OCI-LY1 (cell line): Measurements from ENCODE around the gene DYRK1B.

ENCODE experiments used
- CTCF ChIP-seq: fragments of 200-600 bp; sonication (generic), shearing (Covaris generic); IDR thresholded peaks from 2 replicates; pipeline ENCODE4 v1.5.1; 2017; ENCODE audit warnings: mild to moderate bottlenecking, antibody characterized with exemption, low read length, moderate library complexity, mixed read lengths
- EZH2 ChIP-seq: fragments of 200-600 bp; sonication (generic), shearing (Covaris generic); IDR thresholded peaks from 2 replicates; pipeline ENCODE4 v1.8.0; 2017; ENCODE audit warnings: borderline replicate concordance, mixed run types, mild to moderate bottlenecking, antibody characterized with exemption, low read length, moderate library complexity, mixed read lengths

DNA sequence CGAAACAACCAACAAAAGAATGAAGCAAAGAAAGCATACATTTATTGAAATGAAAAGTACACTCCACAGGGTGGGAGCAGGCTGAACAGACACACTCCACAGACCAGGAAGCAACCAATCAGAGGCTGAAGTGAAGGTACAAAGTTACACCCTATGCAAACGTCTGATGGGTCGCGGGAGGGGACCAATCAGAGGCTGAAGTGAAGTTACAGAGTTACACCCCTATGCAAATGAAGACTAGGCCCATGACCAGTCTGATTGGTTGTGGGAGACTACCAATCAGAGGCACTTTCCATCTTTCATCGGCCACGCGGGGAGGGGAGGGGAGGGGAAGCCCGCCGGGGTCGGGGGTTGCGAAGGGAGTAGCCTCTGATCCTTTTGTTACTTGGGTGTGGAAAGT lies 24.6 kb upstream of the DYRK1B start:
- no peak for TF ChIP-seq CTCF
- no peak for TF ChIP-seq EZH2
